HS-5 (cell line): ENCODE measurements around the gene SYNPO2.
"Not testable (repeated sequence)": the region's sequence is repeated elsewhere in the genome, so short reads cannot be mapped to it uniquely, and the experiment has no call there.

ENCODE experiments used
- DNase-seq: peaks from one replicate; pipeline ENCODE4 v3.0.0-alpha.2; 2012; ENCODE audit warnings: low read depth

The SYNPO2 gene

DNA sequence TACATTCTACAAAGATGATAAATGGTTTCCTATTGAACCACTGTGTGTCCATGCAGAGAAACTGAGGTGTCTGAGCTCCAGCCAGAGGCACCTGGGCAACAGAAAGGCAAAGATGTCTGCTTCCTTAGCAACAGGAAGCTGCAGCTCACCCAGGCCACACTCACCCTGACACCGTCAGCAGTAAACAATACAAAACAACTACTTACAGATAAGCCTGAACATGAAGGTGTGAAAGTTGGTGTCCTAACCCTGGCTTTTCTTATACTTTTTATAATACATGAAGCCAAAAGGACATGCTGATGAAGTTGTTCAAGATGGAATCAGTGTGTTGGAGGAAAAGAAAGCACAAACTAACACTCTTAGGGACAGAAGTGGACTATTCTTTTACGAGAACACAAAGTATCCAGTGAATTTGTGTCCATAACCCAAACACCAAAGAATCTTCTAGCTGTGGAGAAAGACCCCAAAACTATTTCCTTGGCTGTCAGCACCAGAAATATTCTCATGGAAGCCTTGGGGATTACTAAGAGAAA, 117.3 kb downstream of the SYNPO2 start:
- no peak for DNase-seq

DNA sequence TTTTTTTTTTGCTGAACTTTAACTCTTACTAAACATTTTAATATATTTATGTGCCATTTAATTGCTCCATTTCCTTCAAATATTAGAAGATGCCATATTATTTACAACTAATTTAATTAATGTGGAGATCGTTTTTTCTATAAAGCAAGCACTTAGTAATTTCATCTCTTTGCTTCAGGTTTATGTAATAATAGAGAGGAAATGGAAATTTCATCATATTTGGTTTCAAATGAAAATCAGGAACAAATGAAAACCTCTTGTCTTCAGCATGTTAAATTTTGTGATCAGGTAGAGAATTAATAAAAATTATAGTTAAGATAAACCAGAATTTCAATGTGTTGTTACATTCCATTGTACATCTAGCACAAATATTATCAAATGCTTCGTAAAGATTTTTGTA, 120.1 kb downstream of the SYNPO2 start:
- no peak for DNase-seq

GRCh38 chr4:119010221-119010620, 121.6 kb downstream of the SYNPO2 start:
- DNase-seq, result not testable (repeated sequence)

DNA sequence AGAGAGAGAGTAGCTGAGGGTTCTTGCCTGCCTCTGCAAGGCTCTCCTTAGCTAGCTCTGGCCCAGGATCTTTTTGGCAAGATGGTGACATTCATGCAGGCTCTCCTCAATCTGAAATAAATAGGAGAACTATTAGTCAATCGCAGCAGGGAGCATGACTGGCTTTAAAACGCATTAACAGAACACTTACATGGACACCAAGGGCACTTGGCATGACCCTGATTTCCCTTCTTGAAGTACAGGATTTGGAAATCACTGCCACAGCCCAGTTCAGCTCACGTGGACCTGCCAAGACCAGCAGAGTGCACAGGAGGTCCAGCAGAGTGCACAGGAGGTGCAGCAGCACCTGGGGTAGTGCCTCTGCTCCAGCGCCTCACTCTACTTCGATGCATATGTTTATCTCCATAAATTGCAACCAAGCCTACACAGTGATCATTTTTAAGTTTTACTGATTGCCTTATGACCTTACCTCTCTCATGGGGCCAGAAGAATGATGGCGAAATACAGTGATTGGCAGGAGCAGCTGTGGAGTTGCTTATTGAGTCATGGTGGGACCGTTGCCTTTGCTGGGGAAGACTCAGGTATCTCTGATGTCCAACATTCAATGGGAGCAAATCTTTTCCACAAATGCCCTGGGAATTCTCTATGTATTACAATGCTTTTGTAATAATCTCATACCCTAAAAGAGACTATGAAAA, 122.4 kb downstream of the SYNPO2 start:
- no peak for DNase-seq

DNA sequence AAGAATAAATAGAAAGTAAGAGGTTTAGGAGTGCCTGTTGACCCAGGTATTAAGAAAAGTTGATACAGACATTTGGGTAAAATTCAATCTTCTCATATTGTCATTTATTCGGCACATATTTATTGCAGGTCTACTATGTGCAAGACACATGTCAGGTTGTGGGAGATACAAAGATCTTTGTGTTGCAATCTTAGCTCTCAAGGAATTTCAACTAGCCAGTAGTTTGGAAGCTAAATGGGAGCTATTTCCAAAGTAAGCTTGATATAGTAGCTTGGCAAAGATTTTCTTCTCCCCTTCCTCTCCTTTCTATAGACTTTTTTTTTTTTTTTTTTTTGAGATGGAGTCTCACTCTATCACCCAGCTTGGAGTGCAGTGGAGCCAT, 122.9 kb downstream of the SYNPO2 start:
- no peak for DNase-seq

DNA sequence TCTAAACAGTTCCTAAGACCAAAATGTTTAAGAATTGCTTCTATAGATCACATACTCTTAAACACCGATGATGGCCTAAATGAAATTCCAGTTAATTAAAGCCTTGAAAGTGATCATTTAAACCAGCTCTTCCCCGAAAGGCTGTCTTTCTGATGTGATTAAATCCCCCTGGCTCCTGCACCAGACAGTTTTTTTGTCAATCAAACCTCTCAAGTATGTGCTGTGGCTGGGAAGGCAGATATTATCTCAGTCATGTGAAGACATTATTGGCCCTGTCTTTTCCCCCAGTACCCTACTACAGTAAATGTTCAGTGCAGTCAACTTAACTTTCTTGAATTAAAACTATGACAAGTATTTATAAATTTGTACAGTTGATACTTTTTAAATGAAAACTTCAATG, 126.0 kb downstream of the SYNPO2 start:
- DNase-seq, result no peak

DNA sequence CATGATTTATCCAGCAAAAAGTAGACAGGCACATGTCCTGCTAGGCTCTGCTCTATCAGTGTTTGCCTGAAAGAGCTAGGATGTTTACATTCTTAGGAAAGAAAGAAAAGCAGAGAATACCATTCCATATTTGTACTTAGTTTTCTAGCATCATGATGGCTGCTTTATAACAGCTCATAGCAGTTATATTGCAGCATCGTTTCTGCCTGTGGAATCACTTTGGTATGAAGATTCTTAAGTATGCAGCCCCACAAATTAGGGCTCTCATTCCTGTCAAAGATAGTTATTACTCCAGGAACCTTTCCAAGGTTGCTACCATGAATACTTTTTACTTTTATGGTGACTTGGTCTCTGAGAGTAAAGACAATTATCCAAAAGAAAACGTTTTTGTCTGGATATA, 128.0 kb downstream of the SYNPO2 start:
- DNase-seq, result no peak

- DNase-seq, result no peak
Measured at GRCh38 chr4:119017636-119018035, 129.0 kb downstream of the SYNPO2 start.

GRCh38 chr4:119020158-119020557, 131.5 kb downstream of the SYNPO2 start:
- DNase-seq, result no peak

- DNase-seq, result not testable (repeated sequence)
Measured at GRCh38 chr4:119022520-119022919, 133.9 kb downstream of the SYNPO2 start.

DNA sequence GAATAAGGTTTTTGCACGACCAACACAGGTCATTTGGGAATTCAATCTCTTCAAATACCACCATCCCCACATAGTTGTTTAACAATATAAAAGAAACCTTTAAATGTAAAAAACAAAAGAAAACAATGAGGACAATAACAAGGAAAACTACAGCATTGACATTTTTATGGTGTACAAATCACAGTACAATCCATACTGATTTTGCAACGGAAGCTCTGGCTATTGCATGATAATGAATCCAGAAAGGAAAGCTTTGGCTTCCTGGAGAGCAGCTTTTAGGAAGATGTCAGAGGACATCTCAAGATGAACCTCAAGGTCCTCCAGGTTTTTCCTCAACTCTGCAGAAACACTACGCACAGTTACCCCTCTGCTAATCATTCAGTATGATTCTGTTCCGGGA, 135.4 kb downstream of the SYNPO2 start:
- DNase-seq, result no peak

DNA sequence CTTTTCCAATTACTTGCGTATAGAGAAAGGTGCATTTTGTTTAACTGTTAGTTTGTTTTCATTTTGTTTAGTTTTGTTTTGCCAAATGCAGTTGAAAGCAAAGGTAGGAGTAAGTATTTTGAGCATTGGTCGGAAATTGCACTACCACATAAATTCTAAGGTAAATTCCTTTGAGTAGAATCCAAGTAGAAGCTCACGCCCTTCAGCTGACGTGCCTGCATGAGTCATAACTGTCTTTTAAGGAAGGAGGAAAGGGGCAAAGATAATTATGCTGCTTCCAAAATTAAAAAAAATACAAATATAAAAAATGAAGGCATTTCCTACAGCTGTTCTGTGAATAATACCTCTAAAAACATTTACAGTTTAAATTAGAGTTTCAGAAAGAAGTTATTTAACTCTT, 136.8 kb downstream of the SYNPO2 start:
- DNase-seq, result peak; percentile 40

DNA sequence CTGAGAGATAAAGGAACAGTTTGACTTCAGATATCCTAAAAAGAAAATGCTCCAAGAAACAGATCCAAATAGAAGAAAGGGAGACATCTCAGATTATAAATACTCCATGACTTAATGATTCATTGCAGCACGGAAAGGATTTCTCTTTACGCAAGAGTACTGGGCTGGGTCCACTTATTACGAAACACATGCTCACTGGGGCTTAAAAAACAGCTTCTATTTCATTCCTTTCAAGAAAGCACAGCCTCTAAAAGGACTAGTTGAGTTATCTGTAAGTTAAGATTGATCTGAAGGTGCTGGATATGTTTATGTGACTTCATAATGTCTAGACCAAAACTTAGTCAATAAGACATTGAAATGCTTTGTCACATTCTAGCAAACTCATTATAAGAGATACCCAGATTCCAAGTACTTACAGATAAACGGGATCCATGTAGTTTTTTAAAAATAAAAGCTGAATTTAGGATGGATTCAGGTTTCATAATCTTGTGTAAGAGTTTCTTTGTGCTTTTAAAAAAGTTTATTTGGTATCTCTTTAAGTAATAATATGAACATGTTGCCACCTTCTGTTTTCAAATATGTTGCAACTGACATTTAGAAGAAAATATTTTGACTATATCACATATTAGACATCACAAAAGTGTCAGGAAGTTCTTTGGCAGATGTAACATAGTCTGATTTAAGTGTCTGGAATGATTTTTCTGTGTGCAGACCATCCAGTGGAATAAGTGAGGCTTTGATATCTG, 137.4 kb downstream of the SYNPO2 start:
- DNase-seq, result peak; percentile 61

- peak; percentile 18 for DNase-seq
Measured at GRCh38 chr4:119026662-119027444, 138.2 kb downstream of the SYNPO2 start.

GRCh38 chr4:119027811-119028210, 139.2 kb downstream of the SYNPO2 start:
- DNase-seq, result no peak

DNA sequence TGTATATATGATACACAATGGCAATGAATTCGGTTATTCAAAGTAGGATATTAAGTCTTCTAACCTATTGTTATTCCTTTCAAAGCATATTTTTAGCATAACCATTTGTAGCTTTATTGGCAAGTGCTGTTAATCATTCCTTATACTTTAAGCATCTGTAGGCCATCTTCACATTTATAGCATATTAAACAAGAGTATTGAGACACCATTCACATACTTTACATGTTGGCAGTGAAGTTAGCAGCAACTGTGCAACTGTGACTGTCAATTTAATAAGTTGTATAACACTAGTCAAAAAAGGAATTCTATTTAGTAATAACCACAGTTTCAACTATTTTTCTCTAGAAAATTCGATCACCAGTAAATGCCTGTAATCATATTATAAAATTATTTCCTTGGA, 139.6 kb downstream of the SYNPO2 start:
- DNase-seq, result no peak

- no peak for DNase-seq
Measured at GRCh38 chr4:119029847-119030535, 141.3 kb downstream of the SYNPO2 start.

DNA sequence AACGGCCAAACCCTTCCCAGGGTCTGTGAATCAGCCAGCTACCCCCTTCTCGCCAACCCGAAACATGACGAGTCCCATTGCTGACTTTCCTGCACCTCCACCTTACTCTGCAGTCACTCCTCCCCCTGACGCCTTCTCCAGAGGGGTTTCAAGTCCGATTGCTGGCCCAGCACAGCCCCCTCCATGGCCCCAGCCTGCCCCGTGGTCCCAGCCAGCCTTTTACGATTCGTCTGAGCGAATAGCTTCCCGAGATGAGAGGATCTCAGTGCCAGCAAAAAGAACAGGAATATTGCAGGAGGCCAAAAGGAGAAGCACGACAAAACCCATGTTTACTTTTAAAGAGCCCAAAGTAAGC, 141.9 kb downstream of the SYNPO2 start:
- DNase-seq, result no peak

GRCh38 chr4:119031218-119031617, 142.6 kb downstream of the SYNPO2 start:
- no peak for DNase-seq

- no peak for DNase-seq
Measured at GRCh38 chr4:119032921-119033685, 144.4 kb downstream of the SYNPO2 start.

DNA sequence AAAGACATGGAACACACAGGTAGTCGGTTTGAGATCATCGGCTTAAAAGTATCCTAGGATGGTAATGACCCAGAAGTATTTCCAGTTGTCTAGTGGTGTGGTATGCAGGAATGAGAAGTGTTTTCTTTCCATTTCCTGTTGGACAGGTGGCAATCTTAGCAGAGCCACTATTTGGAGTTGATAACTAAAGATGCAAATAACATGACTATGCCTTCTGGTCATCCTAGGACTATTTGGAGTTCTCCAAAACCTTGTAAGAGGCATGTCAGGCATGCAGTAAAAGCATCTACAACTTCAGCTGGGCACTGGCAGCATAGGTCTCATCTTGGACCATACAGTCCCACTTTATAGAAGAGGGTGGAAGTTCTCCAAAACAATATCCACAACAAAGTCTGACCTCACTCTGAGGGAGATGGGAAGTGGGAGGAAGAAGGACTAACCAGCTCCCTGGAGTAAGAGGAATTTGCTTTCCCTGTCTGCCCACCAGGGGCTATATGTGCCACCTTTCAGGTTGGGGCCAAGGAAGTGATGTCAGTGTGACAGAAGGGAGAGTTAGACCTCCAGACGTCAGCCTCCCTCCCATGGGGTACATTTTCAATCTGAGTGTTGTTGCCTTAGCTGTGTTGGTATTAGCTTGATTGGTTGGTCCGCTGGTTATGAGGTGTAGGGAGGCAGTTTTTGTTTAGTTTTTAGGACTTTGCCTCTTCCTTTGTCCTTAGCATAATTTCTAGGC, 145.8 kb downstream of the SYNPO2 start:
- DNase-seq, result no peak
